ENCODE measurements around the gene PCBP3.
"Not testable (repeated sequence)": the region's sequence is repeated elsewhere in the genome, so short reads cannot be mapped to it uniquely, and the experiment has no call there.

Gene PCBP3

GRCh38 chr21:45969921-45970673 is 326.6 kb downstream of the PCBP3 start:
- DNase-seq (ENCODE audit: low spot score), result no peak

GRCh38 chr21:45970674-45971615 is 327.4 kb downstream of the PCBP3 start:
- peak; percentile 31 for DNase-seq (ENCODE audit: low spot score)

GRCh38 chr21:45971616-45972352 is 328.3 kb downstream of the PCBP3 start:
- no peak for DNase-seq (ENCODE audit: low spot score)

GRCh38 chr21:45972353-45972715 is 328.8 kb downstream of the PCBP3 start:
- DNase-seq (ENCODE audit: low spot score), result no peak

GRCh38 chr21:45972716-45973474 is 329.4 kb downstream of the PCBP3 start:
- no peak for DNase-seq (ENCODE audit: low spot score)

- DNase-seq (ENCODE audit: low spot score), result peak; percentile 19
Observed at GRCh38 chr21:45973475-45974072, 330.0 kb downstream of the PCBP3 start.

- no peak for DNase-seq (ENCODE audit: low spot score)
Observed at GRCh38 chr21:45974073-45975019, 330.8 kb downstream of the PCBP3 start.

GRCh38 chr21:45975020-45975666 is 331.6 kb downstream of the PCBP3 start:
- DNase-seq (ENCODE audit: low spot score), result no peak

GRCh38 chr21:45975667-45976409 is 332.3 kb downstream of the PCBP3 start:
- not testable (repeated sequence) for DNase-seq (ENCODE audit: low spot score)

- no peak for DNase-seq (ENCODE audit: low spot score)
Observed at GRCh38 chr21:45976701-45977311, 333.3 kb downstream of the PCBP3 start.

- no peak for DNase-seq (ENCODE audit: low spot score)
Observed at GRCh38 chr21:45977396-45977795, 333.9 kb downstream of the PCBP3 start.

- DNase-seq (ENCODE audit: low spot score), result no peak
Observed at GRCh38 chr21:45979141-45979631, 335.7 kb downstream of the PCBP3 start.

GRCh38 chr21:45979651-45980050 is 336.1 kb downstream of the PCBP3 start:
- no peak for DNase-seq (ENCODE audit: low spot score)

GRCh38 chr21:45980271-45980670 is 336.7 kb downstream of the PCBP3 start:
- DNase-seq (ENCODE audit: low spot score), result no peak

GRCh38 chr21:45980697-45981096 is 337.2 kb downstream of the PCBP3 start:
- DNase-seq (ENCODE audit: low spot score), result no peak

- peak; percentile 23 for DNase-seq (ENCODE audit: low spot score)
Observed at GRCh38 chr21:45981151-45982091, 337.9 kb downstream of the PCBP3 start, which contains the start of gene COL6A1. Gene COL6A1 (plus strand): TSS chr21:45981770. CDS start chr21:45981851, 81 bp downstream.
